PC-9 (cell line): ENCODE results near the gene ATP13A3. TPM values are rescaled to one million over a fixed set of nuclear protein-coding genes. Genes with fewer than 3 reads are reported as not detected.

ENCODE experiments used
- BruUV-seq: library from RNA; stranded (reverse); fragments of 400-500 nt; replicated peaks from 2 replicates; lab custom pipeline; 2021; lab: Mats Ljungman, UMichigan
- CTCF ChIA-PET: fragments of 300-600 bp; sonication (Branson Sonifier 250); formaldehyde crosslinking; loops from one replicate; lab custom pipeline; 2022; ENCODE audit warnings: antibody characterized with exemption; lab: Charles Lee
- POLR2A ChIA-PET: fragments of 300-600 bp; sonication (Branson Sonifier 250); formaldehyde crosslinking; loops from one replicate; lab custom pipeline; 2022; ENCODE audit warnings: antibody characterized with exemption; ENCODE audit not compliant: unreplicated experiment; lab: Charles Lee
- DNase-seq, 2 experiments: peaks; one replicate each; pipeline versions ENCODE4 v3.0.0 to v3.0.0-alpha.2; 2015 to 2022; ENCODE audit warnings: mixed read lengths in 1 of 2
- H2AFZ ChIP-seq: fragments of 200-600 bp; sonication (generic); 2 replicates; pipeline ENCODE4 v1.8.1; 2017; ENCODE audit warnings: antibody characterized with exemption
- H3F3A ChIP-seq: fragments of 200-600 bp; sonication (generic); 2 replicates; pipeline ENCODE4 v1.8.1; 2017; ENCODE audit warnings: antibody characterized with exemption, mild to moderate bottlenecking, low read depth; ENCODE audit not compliant: insufficient read depth
- H3K27ac ChIP-seq: fragments of 200-600 bp; sonication (generic); 2 replicates; pipeline ENCODE4 v1.6.1; 2016; ENCODE audit warnings: mixed run types
- H3K27me3 ChIP-seq: fragments of 200-600 bp; sonication (generic); 2 replicates; pipeline ENCODE4 v1.6.1; 2016; ENCODE audit warnings: low read depth, mixed run types; ENCODE audit not compliant: insufficient read depth
- H3K36me3 ChIP-seq: fragments of 200-600 bp; sonication (generic); 2 replicates; pipeline ENCODE4 v1.6.1; 2016; ENCODE audit warnings: low read depth, mixed run types
- H3K4me1 ChIP-seq: fragments of 200-600 bp; sonication (generic); replicated peaks from 2 replicates; pipeline ENCODE4 v1.6.1; 2016; ENCODE audit warnings: mixed run types; ENCODE audit not compliant: insufficient read depth
- H3K4me2 ChIP-seq: fragments of 200-600 bp; sonication (generic); 2 replicates; pipeline ENCODE4 v1.6.1; 2017; ENCODE audit warnings: mixed run types
- H3K4me3 ChIP-seq: fragments of 200-600 bp; sonication (generic); 2 replicates; pipeline ENCODE4 v1.6.1; 2016; ENCODE audit warnings: mixed run types
- H3K79me2 ChIP-seq: fragments of 200-600 bp; sonication (generic); 2 replicates; pipeline ENCODE4 v1.6.1; 2017; ENCODE audit warnings: low read depth, mixed run types
- H3K9me2 ChIP-seq: fragments of 200-600 bp; sonication (generic); 2 replicates; pipeline ENCODE4 v1.8.1; 2017; ENCODE audit warnings: mild to moderate bottlenecking; ENCODE audit not compliant: insufficient read depth
- H3K9me3 ChIP-seq: fragments of 200-600 bp; sonication (generic); 2 replicates; pipeline ENCODE4 v1.8.1; 2016; ENCODE audit warnings: low read depth; ENCODE audit not compliant: insufficient read depth
- H4K20me1 ChIP-seq: fragments of 200-600 bp; sonication (generic); 2 replicates; pipeline ENCODE4 v1.8.1; 2017; ENCODE audit not compliant: insufficient read depth
- EZH2 ChIP-seq: fragments of 200-600 bp; sonication (generic); IDR thresholded peaks from 2 replicates; pipeline ENCODE4 v1.8.0; 2017; ENCODE audit warnings: antibody characterized with exemption, low read depth
- intact Hi-C: fragments of 100-400 bp; cut with micrococcal nuclease; formaldehyde crosslinking; loops from one replicate; pipeline ENCODE4 v1.10.0; 2022; ENCODE audit not compliant: unreplicated experiment
- total RNA-seq: library from RNA; stranded (reverse); gene quantifications from 2 replicates; pipeline ENCODE4 v1.2.3, GENCODE V29; 2021
- TF ChIP-seq, protein P1 (sequence below): fragments of 200-600 bp; sonication (generic); conservative IDR thresholded peaks from 2 replicates; pipeline ENCODE4 v1.6.1; 2017; ENCODE audit warnings: mixed run types, antibody characterized with exemption, mild to moderate bottlenecking, moderate library complexity

Gene ATP13A3
- total RNA-seq, 1 experiment from 2014 or later = 242 TPM

- peaks cover 82% of the 10 kb centered on the region for H4K20me1 ChIP-seq
- 0 out of 2 replicates have a peak overlapping the region, but pooled peaks have one; percentile 3 for H3K27ac ChIP-seq
- H3K27me3 ChIP-seq = no peaks in the 10 kb centered on the region
- peaks cover 100% of the 10 kb centered on the region for H3K79me2 ChIP-seq
- peaks cover 40% of the 10 kb centered on the region for H3K36me3 ChIP-seq
- H3K4me1 ChIP-seq = no peaks in the 10 kb centered on the region
- TF ChIP-seq, protein P1, sequence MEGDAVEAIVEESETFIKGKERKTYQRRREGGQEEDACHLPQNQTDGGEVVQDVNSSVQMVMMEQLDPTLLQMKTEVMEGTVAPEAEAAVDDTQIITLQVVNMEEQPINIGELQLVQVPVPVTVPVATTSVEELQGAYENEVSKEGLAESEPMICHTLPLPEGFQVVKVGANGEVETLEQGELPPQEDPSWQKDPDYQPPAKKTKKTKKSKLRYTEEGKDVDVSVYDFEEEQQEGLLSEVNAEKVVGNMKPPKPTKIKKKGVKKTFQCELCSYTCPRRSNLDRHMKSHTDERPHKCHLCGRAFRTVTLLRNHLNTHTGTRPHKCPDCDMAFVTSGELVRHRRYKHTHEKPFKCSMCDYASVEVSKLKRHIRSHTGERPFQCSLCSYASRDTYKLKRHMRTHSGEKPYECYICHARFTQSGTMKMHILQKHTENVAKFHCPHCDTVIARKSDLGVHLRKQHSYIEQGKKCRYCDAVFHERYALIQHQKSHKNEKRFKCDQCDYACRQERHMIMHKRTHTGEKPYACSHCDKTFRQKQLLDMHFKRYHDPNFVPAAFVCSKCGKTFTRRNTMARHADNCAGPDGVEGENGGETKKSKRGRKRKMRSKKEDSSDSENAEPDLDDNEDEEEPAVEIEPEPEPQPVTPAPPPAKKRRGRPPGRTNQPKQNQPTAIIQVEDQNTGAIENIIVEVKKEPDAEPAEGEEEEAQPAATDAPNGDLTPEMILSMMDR = no peak
- no peaks in the 10 kb centered on the region for H3K9me3 ChIP-seq
- H3F3A ChIP-seq = peaks cover 48% of the 10 kb centered on the region
- intact Hi-C loops = no loop called here
- ChIA-PET POLR2A (interaction anchor here (0.7 kb wide), 1 partner anchor 53 kb away, joined by 3 read pairs; no protein-coding TSS in a partner anchor), CTCF (no interaction called here)
- H2AFZ ChIP-seq = no peak overlapping the region
- DNase-seq = no peak
- H3K4me2 ChIP-seq = no peak overlapping the region
- no peaks in the 10 kb centered on the region for H3K9me2 ChIP-seq
- BruUV-seq = no TSS peak
- H3K4me3 ChIP-seq = no peak overlapping the region
These were observed 12.1 kb downstream of the ATP13A3 start for GRCh38 chr3:194474675-194475074.

GRCh38 chr3:194472290-194472920, 14.4 kb downstream of the ATP13A3 start:
- DNase-seq = peak; percentile 31 to 67
- TF ChIP-seq EZH2 = no peak
- TF ChIP-seq, protein P1 = peak; percentile 98
- Histone ChIP-seq H3K4me2 (no peak overlapping the region), H2AFZ (no peak overlapping the region), H3K27me3 (no peaks in the 10 kb centered on the region), H3K4me3 (no peak overlapping the region), H3K9me3 (no peaks in the 10 kb centered on the region), H3K36me3 (peaks cover 23% of the 10 kb centered on the region), H3K79me2 (peaks cover 100% of the 10 kb centered on the region), H4K20me1 (peaks cover 97% of the 10 kb centered on the region), H3K4me1 (no peaks in the 10 kb centered on the region), H3K27ac (no peak overlapping the region), H3K9me2 (no peaks in the 10 kb centered on the region), H3F3A (peaks cover 69% of the 10 kb centered on the region)
- CTCF ChIA-PET = interaction anchor here (0.5 to 1.8 kb wide), 10 partner anchors 12 to 161 kb away, joined by 3 to 27 read pairs (median 4); partner anchors contain the start of gene TMEM44
- intact Hi-C loops = loop anchor here (1.0 to 2.0 kb wide), 3 partner anchors 102 to 160 kb away; partner anchors contain the start of gene TMEM44
- BruUV-seq = no TSS peak
- POLR2A ChIA-PET = interaction anchor here (0.6 to 0.7 kb wide), 3 partner anchors 12 to 96 kb away, joined by 5 to 8 read pairs (median 6); no protein-coding TSS in a partner anchor

DNA sequence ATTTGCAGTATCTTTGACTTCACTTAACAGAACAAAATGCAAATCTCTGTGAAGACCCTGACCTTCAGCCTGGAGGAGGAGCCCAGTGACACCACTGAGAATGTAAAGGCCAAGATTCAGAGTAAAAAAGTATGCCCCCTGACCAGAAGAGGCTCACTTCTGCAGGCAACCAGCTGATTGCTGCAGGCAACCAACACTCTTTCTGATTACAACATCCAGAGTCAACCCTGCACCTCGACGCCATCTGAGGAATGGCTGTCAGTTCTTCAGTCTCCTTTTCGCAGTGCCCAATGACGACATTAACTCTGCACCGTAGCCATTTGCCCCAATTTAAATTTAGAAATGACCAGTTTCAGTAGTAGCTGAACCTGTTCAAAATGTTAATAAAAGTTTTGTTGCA, 14.9 kb downstream of the ATP13A3 start:
- Histone ChIP-seq H3K79me2 (peaks cover 100% of the 10 kb centered on the region), H2AFZ (no peak overlapping the region), H3K4me2 (no peak overlapping the region), H3K27me3 (no peaks in the 10 kb centered on the region), H3K9me3 (no peaks in the 10 kb centered on the region), H3K4me1 (no peaks in the 10 kb centered on the region), H3K27ac (no peak overlapping the region), H4K20me1 (peaks cover 99% of the 10 kb centered on the region), H3K9me2 (no peaks in the 10 kb centered on the region), H3K36me3 (peaks cover 26% of the 10 kb centered on the region; the same call in 1 of the 2 replicates), H3F3A (peaks cover 72% of the 10 kb centered on the region), H3K4me3 (no peak overlapping the region)
- TF ChIP-seq, protein P1 = no peak
- TF ChIP-seq EZH2 = no peak
- no TSS peak for BruUV-seq
- DNase-seq = no peak
- intact Hi-C loops = loop anchor here (1.0 to 2.0 kb wide), 3 partner anchors 102 to 161 kb away; partner anchors contain the start of gene TMEM44
- ChIA-PET CTCF (interaction anchor here (0.5 to 1.8 kb wide), 9 partner anchors 13 to 162 kb away, joined by 3 to 27 read pairs (median 4); partner anchors contain the start of gene TMEM44), POLR2A (no interaction called here)
